RCC 7860 (cell line): ENCODE measurements around the gene POGLUT2.

Source experiments
- DNase-seq: peaks from one replicate; pipeline ENCODE4 v3.0.0-alpha.2; 2015; ENCODE audit warnings: low spot score
- FAIRE-seq: peaks from 2 replicates; lab custom pipeline; 2012; peaks lifted over from hg19 to GRCh38; lab: Jason Lieb, UNC

The POGLUT2 gene

GRCh38 chr13:102771298-102772041, 27.3 kb downstream of the POGLUT2 start:
- no peak for DNase-seq
- FAIRE-seq: no peak

DNA sequence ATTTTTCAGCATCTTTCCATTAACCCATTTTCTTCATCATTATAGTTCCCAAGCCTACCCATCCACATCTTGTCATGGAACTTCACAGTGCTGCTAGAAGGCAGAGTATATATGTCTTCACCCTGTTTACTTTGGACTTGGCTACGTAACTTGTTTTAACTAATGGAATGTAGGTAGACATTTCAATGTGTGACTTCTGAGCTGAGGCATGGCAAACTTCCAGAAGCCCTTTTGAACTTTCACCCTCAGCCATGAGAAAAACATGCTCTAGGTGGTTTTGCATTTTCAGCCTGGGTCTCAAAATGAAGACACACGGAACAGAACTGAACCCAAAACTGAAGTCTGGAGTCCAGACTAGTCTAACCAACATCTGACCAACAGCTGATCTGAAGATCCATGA, 28.3 kb downstream of the POGLUT2 start:
- no peak for DNase-seq
- no peak for FAIRE-seq

DNA sequence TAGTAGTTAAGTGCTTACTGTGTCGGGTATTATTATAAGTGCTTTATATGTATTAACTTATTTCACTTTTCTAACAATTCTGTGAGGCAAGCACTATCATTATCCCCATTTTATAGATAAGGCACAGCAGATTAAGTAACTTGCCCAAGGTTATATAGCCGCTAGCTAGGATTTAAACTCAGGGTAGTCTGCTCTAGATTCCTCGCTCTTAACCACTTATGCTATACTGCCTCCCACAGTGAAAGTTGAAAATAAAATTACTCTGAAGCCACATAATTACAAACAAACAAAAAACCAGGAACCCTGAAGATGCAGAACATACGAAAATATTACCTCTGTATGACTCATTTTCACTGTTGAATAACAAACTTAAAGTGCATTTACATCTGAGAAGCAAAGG, 29.1 kb downstream of the POGLUT2 start:
- DNase-seq: no peak

DNA sequence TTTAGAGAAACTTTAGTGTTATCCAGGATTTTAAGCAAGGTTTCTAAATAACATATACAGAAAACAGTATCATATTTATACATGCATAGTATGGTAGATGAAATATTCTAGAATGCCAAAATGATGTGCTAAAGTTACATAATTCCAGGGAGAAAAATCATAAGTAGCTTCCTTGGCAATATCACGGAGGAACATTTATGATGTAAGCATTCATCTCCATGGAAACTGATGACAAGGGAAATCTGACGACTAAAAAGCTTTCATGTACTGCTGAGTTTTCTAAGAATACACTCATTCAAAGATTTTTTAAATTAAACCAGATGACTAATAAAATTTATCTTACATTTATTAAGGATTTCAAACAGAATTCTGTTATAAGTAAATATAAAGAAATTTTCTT, 29.9 kb downstream of the POGLUT2 start:
- DNase-seq (no peak), FAIRE-seq (no peak)

More for the DNA sequence above, 29.1 kb downstream of the POGLUT2 start:
- FAIRE-seq: no peak

GRCh38 chr13:102763741-102764140, 35.0 kb downstream of the POGLUT2 start:
- FAIRE-seq: no peak
- no peak for DNase-seq

DNA sequence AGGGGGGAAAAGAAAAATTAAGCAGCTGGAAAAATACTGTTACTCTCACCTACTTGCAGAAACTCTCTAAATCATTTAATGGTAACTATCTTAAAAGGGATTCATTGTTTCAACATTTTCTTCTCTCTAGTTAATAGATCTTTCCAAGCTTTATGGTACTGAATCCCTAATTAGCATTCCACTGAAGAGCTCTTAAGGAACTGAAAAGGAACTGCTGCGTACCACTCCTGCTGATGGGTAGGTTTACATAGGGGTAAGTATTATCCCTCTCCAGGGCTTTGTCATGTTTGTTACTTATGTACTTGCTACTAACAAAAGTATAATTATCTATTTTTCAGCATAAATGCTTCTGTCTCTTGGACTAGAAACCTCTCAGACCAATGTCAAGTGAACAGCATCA, 37.7 kb downstream of the POGLUT2 start:
- DNase-seq (no peak), FAIRE-seq (no peak)

DNA sequence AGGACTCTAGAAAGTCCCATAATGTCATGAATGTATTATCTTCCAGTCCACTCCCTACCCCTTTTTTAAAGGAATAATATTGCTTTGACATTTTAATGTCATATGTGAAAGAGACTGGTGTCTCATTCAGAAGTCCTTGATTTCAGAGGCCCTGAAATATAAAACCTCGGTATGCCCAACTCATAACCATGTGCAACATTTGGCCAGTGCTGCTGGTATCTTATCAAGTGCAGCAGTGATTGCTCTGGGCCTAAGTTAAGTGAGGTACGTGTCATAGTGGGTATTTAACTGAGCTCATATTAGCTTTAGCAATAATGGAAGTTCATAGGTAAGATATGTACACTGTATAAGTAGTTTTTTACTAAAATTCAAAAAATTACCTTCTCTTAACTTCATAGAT, 39.9 kb downstream of the POGLUT2 start:
- FAIRE-seq: no peak

DNA sequence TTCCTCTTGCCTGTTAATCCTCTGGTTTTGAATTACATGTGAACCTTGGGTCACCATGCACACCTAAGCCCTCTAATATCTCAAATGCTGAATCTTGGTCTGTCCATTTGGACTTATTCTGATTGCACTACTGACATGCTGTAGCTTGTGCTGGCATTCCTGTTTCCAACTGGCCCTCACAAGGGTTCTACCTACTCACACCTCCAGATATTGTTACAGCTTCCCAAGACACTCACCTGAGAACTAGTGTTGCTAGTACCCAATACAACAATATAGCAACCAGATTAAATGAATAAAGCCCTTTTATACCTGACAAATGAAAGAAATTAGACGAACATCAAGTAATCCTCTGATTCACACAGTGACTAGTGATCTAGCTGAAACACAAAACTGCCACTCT, 41.8 kb downstream of the POGLUT2 start:
- FAIRE-seq (no peak), DNase-seq (no peak)

More for the DNA sequence above, 39.9 kb downstream of the POGLUT2 start:
- DNase-seq: no peak

DNA sequence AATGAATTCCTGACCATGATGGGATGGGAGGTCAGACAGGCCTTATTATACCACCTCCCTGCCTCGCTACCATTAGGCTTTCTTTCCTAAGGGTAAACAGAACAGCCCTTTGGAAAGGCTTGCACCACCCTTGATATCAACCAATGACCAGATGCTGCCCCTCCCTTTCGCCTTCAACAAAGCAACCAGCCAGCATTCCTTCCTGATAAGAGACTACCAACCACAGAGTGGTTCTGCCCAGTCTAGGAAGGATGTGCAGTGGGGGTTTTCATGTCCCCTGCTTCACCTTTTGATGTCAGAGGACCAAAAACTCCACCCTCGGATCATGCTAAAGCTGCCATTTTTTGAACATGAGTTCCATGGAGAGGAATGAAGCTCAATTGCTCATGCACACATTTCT, 46.9 kb downstream of the POGLUT2 start:
- no peak for DNase-seq
- no peak for FAIRE-seq

GRCh38 chr13:102742506-102742905, 56.3 kb downstream of the POGLUT2 start:
- FAIRE-seq (no peak), DNase-seq (no peak)

DNA sequence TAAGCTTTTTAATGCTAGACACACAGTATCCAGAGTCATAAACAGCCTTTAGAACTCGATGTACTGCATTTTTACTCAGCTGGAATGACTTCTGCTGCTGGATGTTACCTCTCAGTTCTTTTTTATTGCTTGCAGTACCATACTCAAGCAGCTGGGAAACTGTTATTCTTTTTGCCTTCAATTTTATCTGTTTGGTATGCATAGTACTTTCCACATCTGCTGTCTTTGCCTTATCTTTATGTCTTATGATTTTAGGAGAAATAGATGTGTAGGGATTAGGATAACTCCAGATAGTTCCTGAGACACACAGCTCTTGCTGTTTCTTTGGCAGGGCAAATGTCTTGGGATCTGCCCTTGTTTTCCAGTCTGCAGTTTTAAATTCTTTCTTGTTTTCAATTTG, 56.7 kb downstream of the POGLUT2 start:
- DNase-seq (no peak), FAIRE-seq (no peak)
